Stimulated activated CD4-positive, alpha-beta T cell treated with anti-CD3 and anti-CD28 coated beads, Interleukin-1b, Interleukin-23, amount 100 ng/mL, for 48 hours (primary cell): Measurements from ENCODE around the gene NCAPG.

ENCODE experiments used
- DNase-seq: peaks from one replicate; pipeline ENCODE4 v3.0.0-alpha.2; 2020

The NCAPG gene

GRCh38 chr4:17810260-17811077 lies at the start of gene NCAPG, which contains the start of gene DCAF16:
Gene NCAPG (plus strand): TSS chr4:17810979. CDS start chr4:17811078, 99 bp downstream.
Gene DCAF16 (minus strand): TSS chr4:17810757. CDS start chr4:17804141, 6,616 bp downstream.
- peak; percentile 99 for DNase-seq

GRCh38 chr4:17761062-17761461 lies 49.7 kb upstream of the NCAPG start:
- no peak for DNase-seq

GRCh38 chr4:17762726-17763125 lies 48.1 kb upstream of the NCAPG start:
- DNase-seq, result no peak

- DNase-seq, result no peak
Observed at GRCh38 chr4:17763416-17763815, 47.4 kb upstream of the NCAPG start.

- no peak for DNase-seq
Observed at GRCh38 chr4:17763931-17764330, 46.8 kb upstream of the NCAPG start.

- DNase-seq, result no peak
Observed at GRCh38 chr4:17765514-17766286, 45.1 kb upstream of the NCAPG start.

GRCh38 chr4:17766826-17767458 lies 43.8 kb upstream of the NCAPG start:
- no peak for DNase-seq

- no peak for DNase-seq
Observed at GRCh38 chr4:17769406-17770174, 41.2 kb upstream of the NCAPG start.

GRCh38 chr4:17770845-17771244 lies 39.9 kb upstream of the NCAPG start:
- no peak for DNase-seq

GRCh38 chr4:17771284-17771908 lies 39.4 kb upstream of the NCAPG start:
- no peak for DNase-seq

- DNase-seq, result no peak
Observed at GRCh38 chr4:17773135-17773698, 37.6 kb upstream of the NCAPG start.

GRCh38 chr4:17778431-17778830 lies 32.3 kb upstream of the NCAPG start:
- DNase-seq, result no peak

GRCh38 chr4:17780501-17781299 lies 30.1 kb upstream of the NCAPG start:
- no peak for DNase-seq

- peak; percentile 11 for DNase-seq
Observed at GRCh38 chr4:17781300-17782287, 29.2 kb upstream of the NCAPG start, which contains the start of gene FAM184B. Gene FAM184B (minus strand): TSS chr4:17781621. CDS start chr4:17781299, 322 bp downstream.

GRCh38 chr4:17785858-17786257 lies 24.9 kb upstream of the NCAPG start:
- DNase-seq, result no peak

- DNase-seq, result no peak
Observed at GRCh38 chr4:17786567-17786966, 24.2 kb upstream of the NCAPG start.

GRCh38 chr4:17787315-17787714 lies 23.5 kb upstream of the NCAPG start:
- DNase-seq, result no peak

GRCh38 chr4:17788956-17789355 lies 21.8 kb upstream of the NCAPG start:
- no peak for DNase-seq

GRCh38 chr4:17794730-17795129 lies 16.0 kb upstream of the NCAPG start:
- DNase-seq, result no peak

- DNase-seq, result no peak
Observed at GRCh38 chr4:17797808-17798207, 13.0 kb upstream of the NCAPG start.
